DND-41 (cell line): ENCODE data around the gene CAMKMT.

ENCODE experiments used
- EZH2 ChIP-seq: IDR thresholded peaks from 3 replicates; pipeline ENCODE4 v1.6.1; 2012; ENCODE audit warnings: borderline replicate concordance, low read depth, mild to moderate bottlenecking, moderate library complexity, low read length, inconsistent platforms; ENCODE audit not compliant: severe bottlenecking
- TF ChIP-seq, protein P1 (sequence below): IDR thresholded peaks from 2 replicates; pipeline ENCODE4 v1.5.1; 2012; ENCODE audit warnings: borderline replicate concordance, low read length, moderate library complexity, mild to moderate bottlenecking; ENCODE audit not compliant: poor library complexity, severe bottlenecking; ENCODE audit errors: extremely low read depth

DNA sequence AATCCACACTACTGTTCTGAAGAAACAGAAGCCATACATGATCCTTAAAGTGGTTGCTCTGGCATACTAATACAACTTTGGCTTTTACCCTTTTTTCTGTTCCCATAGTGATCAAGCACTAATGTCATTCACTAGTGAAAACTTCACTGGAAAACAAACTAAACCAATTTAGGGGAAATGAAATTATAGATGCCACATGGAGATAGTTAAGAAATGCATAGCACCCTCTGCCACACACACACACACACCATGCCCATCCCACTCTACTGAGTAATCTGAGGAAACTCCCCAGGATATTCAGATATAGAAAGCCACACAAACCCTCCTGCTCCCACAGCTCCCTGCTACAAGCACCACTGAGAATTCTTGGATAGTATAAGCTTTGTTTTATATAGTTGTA is 47.4 kb upstream of the CAMKMT start:
- TF ChIP-seq, protein P1, sequence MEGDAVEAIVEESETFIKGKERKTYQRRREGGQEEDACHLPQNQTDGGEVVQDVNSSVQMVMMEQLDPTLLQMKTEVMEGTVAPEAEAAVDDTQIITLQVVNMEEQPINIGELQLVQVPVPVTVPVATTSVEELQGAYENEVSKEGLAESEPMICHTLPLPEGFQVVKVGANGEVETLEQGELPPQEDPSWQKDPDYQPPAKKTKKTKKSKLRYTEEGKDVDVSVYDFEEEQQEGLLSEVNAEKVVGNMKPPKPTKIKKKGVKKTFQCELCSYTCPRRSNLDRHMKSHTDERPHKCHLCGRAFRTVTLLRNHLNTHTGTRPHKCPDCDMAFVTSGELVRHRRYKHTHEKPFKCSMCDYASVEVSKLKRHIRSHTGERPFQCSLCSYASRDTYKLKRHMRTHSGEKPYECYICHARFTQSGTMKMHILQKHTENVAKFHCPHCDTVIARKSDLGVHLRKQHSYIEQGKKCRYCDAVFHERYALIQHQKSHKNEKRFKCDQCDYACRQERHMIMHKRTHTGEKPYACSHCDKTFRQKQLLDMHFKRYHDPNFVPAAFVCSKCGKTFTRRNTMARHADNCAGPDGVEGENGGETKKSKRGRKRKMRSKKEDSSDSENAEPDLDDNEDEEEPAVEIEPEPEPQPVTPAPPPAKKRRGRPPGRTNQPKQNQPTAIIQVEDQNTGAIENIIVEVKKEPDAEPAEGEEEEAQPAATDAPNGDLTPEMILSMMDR, result no peak
- no peak for TF ChIP-seq EZH2
